ENCODE measurements around the gene DHX29.

Gene DHX29

GRCh38 chr5:55231029-55231918 lies 76.2 kb downstream of the DHX29 start:
- no peak for DNase-seq

GRCh38 chr5:55230086-55230629 lies 77.3 kb downstream of the DHX29 start:
- DNase-seq: no peak

- DNase-seq: no peak
Measured at GRCh38 chr5:55227664-55228430, 79.6 kb downstream of the DHX29 start.

- DNase-seq: peak; percentile 83
Measured at GRCh38 chr5:55226934-55227663, 80.4 kb downstream of the DHX29 start, which contains the start of gene MCIDAS. Gene MCIDAS (minus strand): TSS chr5:55227315. CDS start chr5:55227138, 177 bp downstream.

- peak; percentile 75 for DNase-seq
Measured at GRCh38 chr5:55226027-55226933, 81.2 kb downstream of the DHX29 start.

GRCh38 chr5:55225346-55225745 lies 82.1 kb downstream of the DHX29 start:
- DNase-seq: no peak

- no peak for DNase-seq
Measured at GRCh38 chr5:55223812-55224240, 83.7 kb downstream of the DHX29 start.

- DNase-seq: no peak
Measured at GRCh38 chr5:55222985-55223811, 84.3 kb downstream of the DHX29 start.

GRCh38 chr5:55222092-55222984 lies 85.2 kb downstream of the DHX29 start:
- DNase-seq: no peak

- DNase-seq: no peak
Measured at GRCh38 chr5:55220433-55221185, 86.9 kb downstream of the DHX29 start.

GRCh38 chr5:55219770-55220169 lies 87.7 kb downstream of the DHX29 start:
- DNase-seq: no peak

GRCh38 chr5:55218967-55219366 lies 88.5 kb downstream of the DHX29 start:
- DNase-seq: no peak

GRCh38 chr5:55211184-55211874 lies 96.2 kb downstream of the DHX29 start:
- DNase-seq: no peak

Measured in activated effector memory CD4-positive, alpha-beta T cell treated with anti-CD3 and anti-CD28 coated beads, Interleukin-2, amount 50 U/mL, for 16 hours (primary cell).